ENCODE results near the gene DDIT3. TPM values are rescaled to one million over a fixed set of nuclear protein-coding genes. Genes with fewer than 3 reads are reported as not detected.

The DDIT3 gene
- total RNA-seq, 1 donor from 2014 or later = 70.9 TPM

DNA sequence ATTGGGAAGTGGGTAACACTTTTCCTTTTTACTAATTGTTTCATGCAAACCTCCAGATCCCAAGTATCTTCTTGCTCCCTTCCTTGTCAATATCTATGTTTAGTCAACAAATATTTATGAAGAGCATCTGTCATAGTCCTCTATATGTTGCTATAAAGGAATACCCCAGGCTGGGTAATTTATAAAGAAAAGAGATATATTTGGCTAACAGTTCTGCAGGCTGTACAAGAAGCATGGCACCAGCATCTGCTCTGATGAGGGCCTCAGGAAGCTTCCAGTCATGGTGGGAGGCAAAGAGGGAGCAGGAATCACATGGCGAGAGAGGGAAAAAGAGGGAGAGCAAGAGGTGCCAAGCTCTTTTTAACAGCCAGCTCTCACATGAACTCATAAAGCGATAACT is 34.1 kb upstream of the DDIT3 start:
- Mint-ChIP-seq H3K27me3 (ENCODE audit: unreplicated experiment) (peaks cover 20% of the 10 kb centered on the region), H3K9me3 (ENCODE audit: unreplicated experiment) (peaks cover 12% of the 10 kb centered on the region), H3K4me1 (ENCODE audit: low read depth, unreplicated experiment) (peaks cover 34% of the 10 kb centered on the region), H3K4me3 (ENCODE audit: unreplicated experiment) (peak overlapping the region; percentile 97), H3K36me3 (ENCODE audit: unreplicated experiment) (no peaks in the 10 kb centered on the region), H3K27ac (ENCODE audit: unreplicated experiment) (no peak overlapping the region)
- TF ChIP-seq CTCF (IDR thresholded peaks at IDR 0.05; ENCODE audit: partially characterized antibody, unreplicated experiment) = no peak
- no peak for DNase-seq

- no peak for TF ChIP-seq CTCF (IDR thresholded peaks at IDR 0.05; ENCODE audit: partially characterized antibody, unreplicated experiment)
- Mint-ChIP-seq H3K9me3 (ENCODE audit: unreplicated experiment) (peaks cover 12% of the 10 kb centered on the region), H3K27ac (ENCODE audit: unreplicated experiment) (peak overlapping the region; percentile 74), H3K4me1 (ENCODE audit: low read depth, unreplicated experiment) (peaks cover 38% of the 10 kb centered on the region), H3K27me3 (ENCODE audit: unreplicated experiment) (peaks cover 24% of the 10 kb centered on the region), H3K36me3 (ENCODE audit: unreplicated experiment) (no peaks in the 10 kb centered on the region), H3K4me3 (ENCODE audit: unreplicated experiment) (peak overlapping the region; percentile 97)
- peak; percentile 84 for DNase-seq
Measured at GRCh38 chr12:57553343-57554202, 33.3 kb upstream of the DDIT3 start.

DNA sequence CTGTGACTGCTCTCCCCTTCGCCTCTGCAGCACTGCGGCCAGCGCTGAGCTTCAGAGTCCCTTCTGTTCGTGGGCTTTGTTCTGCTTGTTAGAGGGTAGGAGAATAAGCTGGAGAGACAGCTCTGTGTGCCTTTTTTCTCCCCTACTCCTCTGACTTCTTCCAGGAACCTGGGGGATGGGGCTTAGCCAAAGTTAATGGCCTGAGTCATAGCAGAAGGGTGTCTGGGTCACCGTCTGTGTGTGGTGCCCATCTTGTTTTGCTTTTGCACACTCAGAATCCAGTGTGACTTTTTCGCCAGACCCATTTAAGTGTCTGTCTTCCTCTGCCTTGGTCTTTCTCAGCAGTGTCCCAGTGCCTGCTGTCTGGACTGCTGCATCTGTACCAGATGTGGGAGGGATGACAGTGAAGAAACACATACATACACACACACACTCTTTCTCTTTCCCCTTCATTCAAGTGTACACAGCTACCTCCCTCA is 32.6 kb upstream of the DDIT3 start:
- peaks cover 12% of the 10 kb centered on the region for H3K9me3 Mint-ChIP-seq (ENCODE audit: unreplicated experiment)
- DNase-seq = no peak
- TF ChIP-seq CTCF (IDR thresholded peaks at IDR 0.05; ENCODE audit: partially characterized antibody, unreplicated experiment) = no peak
- peaks cover 24% of the 10 kb centered on the region for H3K27me3 Mint-ChIP-seq (ENCODE audit: unreplicated experiment)
- H3K4me3 Mint-ChIP-seq (ENCODE audit: unreplicated experiment) = peak overlapping the region; percentile 97
- peaks cover 38% of the 10 kb centered on the region for H3K4me1 Mint-ChIP-seq (ENCODE audit: low read depth, unreplicated experiment)
- H3K36me3 Mint-ChIP-seq (ENCODE audit: unreplicated experiment) = no peaks in the 10 kb centered on the region
- peak overlapping the region; percentile 74 for H3K27ac Mint-ChIP-seq (ENCODE audit: unreplicated experiment)

- Mint-ChIP-seq H3K27me3 (ENCODE audit: unreplicated experiment) (peaks cover 24% of the 10 kb centered on the region), H3K4me1 (ENCODE audit: low read depth, unreplicated experiment) (peaks cover 41% of the 10 kb centered on the region), H3K36me3 (ENCODE audit: unreplicated experiment) (no peaks in the 10 kb centered on the region), H3K4me3 (ENCODE audit: unreplicated experiment) (peak overlapping the region; percentile 97), H3K9me3 (ENCODE audit: unreplicated experiment) (peaks cover 15% of the 10 kb centered on the region), H3K27ac (ENCODE audit: unreplicated experiment) (peak overlapping the region; percentile 74)
- no peak for TF ChIP-seq CTCF (IDR thresholded peaks at IDR 0.05; ENCODE audit: partially characterized antibody, unreplicated experiment)
- DNase-seq = no peak
Measured at GRCh38 chr12:57552306-57552651, 32.0 kb upstream of the DDIT3 start.

DNA sequence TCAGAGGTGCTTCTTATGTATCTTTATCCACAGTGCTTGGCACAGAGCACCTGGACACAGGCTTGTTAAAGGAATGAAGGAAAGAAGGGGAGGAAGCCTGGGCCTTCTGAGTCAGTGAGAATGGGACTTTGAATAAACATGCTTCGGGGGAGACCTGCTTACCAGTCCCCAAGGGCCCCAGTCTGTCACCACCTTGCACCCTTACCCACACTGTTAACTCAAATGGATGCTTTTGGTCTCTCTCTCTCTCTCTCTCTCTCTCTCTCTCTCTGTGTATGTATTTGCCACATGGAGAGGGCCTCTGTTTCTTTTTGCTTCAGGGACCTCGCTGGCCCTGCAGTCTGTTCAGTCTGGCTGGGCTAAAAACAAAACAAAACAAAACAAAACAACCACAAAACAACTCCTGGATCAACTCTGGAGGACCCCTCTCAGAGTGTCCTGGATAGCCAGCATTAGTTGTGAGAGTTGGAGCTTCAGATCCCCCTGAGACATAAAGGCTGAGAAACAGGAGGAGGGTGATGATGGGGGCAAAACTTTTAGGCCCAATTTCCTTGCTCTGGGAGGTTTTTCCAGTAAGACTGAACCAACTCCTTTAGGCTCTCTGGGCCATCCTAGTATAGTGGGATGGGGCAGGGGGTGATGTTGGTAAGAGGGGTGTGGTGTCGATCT is 31.5 kb upstream of the DDIT3 start:
- H3K4me1 Mint-ChIP-seq (ENCODE audit: low read depth, unreplicated experiment) = peaks cover 40% of the 10 kb centered on the region
- H3K9me3 Mint-ChIP-seq (ENCODE audit: unreplicated experiment) = peaks cover 16% of the 10 kb centered on the region
- H3K27ac Mint-ChIP-seq (ENCODE audit: unreplicated experiment) = peak overlapping the region; percentile 90
- H3K36me3 Mint-ChIP-seq (ENCODE audit: unreplicated experiment) = no peaks in the 10 kb centered on the region
- TF ChIP-seq CTCF (IDR thresholded peaks at IDR 0.05; ENCODE audit: partially characterized antibody, unreplicated experiment) = no peak
- H3K4me3 Mint-ChIP-seq (ENCODE audit: unreplicated experiment) = peak overlapping the region; percentile 97
- peaks cover 24% of the 10 kb centered on the region for H3K27me3 Mint-ChIP-seq (ENCODE audit: unreplicated experiment)
- no peak for DNase-seq

Data from glutamatergic neuron (in vitro differentiated cells).